ENCODE measurements around the gene SLC38A3. TPM values are rescaled to one million over a fixed set of nuclear protein-coding genes. Genes with fewer than 3 reads are reported as not detected.

The SLC38A3 gene
- polyA plus RNA-seq, 1 experiment, result 0.06 TPM

- no peak for DNase-seq (ENCODE audit: low read depth, low spot score)
- no peaks in the 10 kb centered on the region for H3K9me3 ChIP-seq (ENCODE audit: control insufficient read depth, insufficient read depth, low read length)
- TF ChIP-seq, protein P1, sequence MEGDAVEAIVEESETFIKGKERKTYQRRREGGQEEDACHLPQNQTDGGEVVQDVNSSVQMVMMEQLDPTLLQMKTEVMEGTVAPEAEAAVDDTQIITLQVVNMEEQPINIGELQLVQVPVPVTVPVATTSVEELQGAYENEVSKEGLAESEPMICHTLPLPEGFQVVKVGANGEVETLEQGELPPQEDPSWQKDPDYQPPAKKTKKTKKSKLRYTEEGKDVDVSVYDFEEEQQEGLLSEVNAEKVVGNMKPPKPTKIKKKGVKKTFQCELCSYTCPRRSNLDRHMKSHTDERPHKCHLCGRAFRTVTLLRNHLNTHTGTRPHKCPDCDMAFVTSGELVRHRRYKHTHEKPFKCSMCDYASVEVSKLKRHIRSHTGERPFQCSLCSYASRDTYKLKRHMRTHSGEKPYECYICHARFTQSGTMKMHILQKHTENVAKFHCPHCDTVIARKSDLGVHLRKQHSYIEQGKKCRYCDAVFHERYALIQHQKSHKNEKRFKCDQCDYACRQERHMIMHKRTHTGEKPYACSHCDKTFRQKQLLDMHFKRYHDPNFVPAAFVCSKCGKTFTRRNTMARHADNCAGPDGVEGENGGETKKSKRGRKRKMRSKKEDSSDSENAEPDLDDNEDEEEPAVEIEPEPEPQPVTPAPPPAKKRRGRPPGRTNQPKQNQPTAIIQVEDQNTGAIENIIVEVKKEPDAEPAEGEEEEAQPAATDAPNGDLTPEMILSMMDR (IDR thresholded peaks at IDR 0.05; ENCODE audit: low read depth, low read length), result no peak
- ChIA-PET POLR2A (interaction anchor here (0.6 kb wide), 1 partner anchor 47 kb away, joined by 3 read pairs; no protein-coding TSS in a partner anchor), CTCF (interaction anchor here (15.6 kb wide), 1 partner anchor 25 kb away, joined by 324 read pairs; the partner anchor contains the start of gene GNAT1)
- no peak overlapping the region for H3K27ac ChIP-seq (ENCODE audit: low read depth, low read length)
- no peak overlapping the region for H3K4me3 ChIP-seq (ENCODE audit: low read depth, low read length)
- peaks cover 15% of the 10 kb centered on the region for H3K27me3 ChIP-seq (ENCODE audit: control insufficient read depth, insufficient read depth, low read length)
Measured at GRCh38 chr3:50217681-50218080, 12.6 kb downstream of the SLC38A3 start.

DNA sequence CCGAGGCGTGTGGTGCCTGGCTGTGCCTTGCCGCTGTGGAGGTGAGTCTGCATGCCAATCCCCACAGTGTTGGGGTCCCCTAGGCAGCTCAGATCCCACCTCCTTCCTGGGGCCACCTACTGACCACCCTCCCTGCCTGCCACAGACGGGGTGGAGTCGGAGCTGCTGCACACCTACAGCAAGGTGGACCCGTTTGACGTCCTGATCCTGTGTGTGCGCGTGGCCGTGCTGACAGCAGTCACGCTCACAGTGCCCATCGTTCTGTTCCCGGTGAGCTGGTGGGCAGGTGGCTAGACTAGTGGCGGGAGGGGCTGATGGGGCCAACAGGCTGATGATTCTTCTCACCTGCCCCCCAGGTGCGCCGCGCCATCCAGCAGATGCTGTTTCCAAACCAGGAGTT, 13.4 kb downstream of the SLC38A3 start:
- no peaks in the 10 kb centered on the region for H3K9me3 ChIP-seq (ENCODE audit: control insufficient read depth, insufficient read depth, low read length)
- POLR2A ChIA-PET, result no interaction called here
- CTCF ChIA-PET, result interaction anchor here (0.6 to 15.6 kb wide), 2 partner anchors 8 to 26 kb away, joined by 3 to 324 read pairs; partner anchors contain the start of gene GNAT1
- no peak overlapping the region for H3K4me3 ChIP-seq (ENCODE audit: low read depth, low read length)
- H3K27ac ChIP-seq (ENCODE audit: low read depth, low read length), result no peak overlapping the region
- H3K27me3 ChIP-seq (ENCODE audit: control insufficient read depth, insufficient read depth, low read length), result peaks cover 18% of the 10 kb centered on the region
- no peak for DNase-seq (ENCODE audit: low read depth, low spot score)
- TF ChIP-seq, protein P1 (IDR thresholded peaks at IDR 0.05; ENCODE audit: low read depth, low read length), result no peak

DNA sequence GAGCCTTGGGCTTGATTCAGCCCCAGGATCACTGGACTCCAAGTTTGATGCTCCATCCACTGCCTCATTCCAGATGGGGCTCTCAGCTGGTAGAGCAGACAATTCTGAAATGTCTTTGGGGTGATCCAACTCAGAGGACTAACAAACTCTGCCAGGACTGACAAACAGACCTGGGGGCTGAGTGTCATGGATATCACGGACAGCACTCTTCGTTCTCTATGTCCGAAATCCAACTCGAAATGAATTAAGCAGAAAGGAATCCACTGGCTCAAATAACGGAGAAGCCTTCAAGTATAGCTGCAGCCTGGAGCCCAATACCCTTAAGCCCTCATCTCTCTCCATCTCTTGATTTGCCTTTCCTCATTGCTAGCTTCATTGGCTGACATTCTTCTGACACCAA, 14.2 kb downstream of the SLC38A3 start:
- H3K27me3 ChIP-seq (ENCODE audit: control insufficient read depth, insufficient read depth, low read length), result peaks cover 22% of the 10 kb centered on the region
- no peak for DNase-seq (ENCODE audit: low read depth, low spot score)
- H3K9me3 ChIP-seq (ENCODE audit: control insufficient read depth, insufficient read depth, low read length), result no peaks in the 10 kb centered on the region
- CTCF ChIA-PET, result interaction anchor here (0.7 to 15.6 kb wide), 3 partner anchors 11 to 27 kb away, joined by 3 to 324 read pairs (median 8); partner anchors contain the start of gene GNAT1
- POLR2A ChIA-PET, result no interaction called here
- H3K4me3 ChIP-seq (ENCODE audit: low read depth, low read length), result no peak overlapping the region
- no peak overlapping the region for H3K27ac ChIP-seq (ENCODE audit: low read depth, low read length)
- TF ChIP-seq, protein P1 (IDR thresholded peaks at IDR 0.05; ENCODE audit: low read depth, low read length), result no peak

GRCh38 chr3:50220109-50220508, 15.0 kb downstream of the SLC38A3 start:
- ChIA-PET CTCF (interaction anchor here (0.6 to 15.6 kb wide), 2 partner anchors 28 to 106 kb away, joined by 3 to 324 read pairs; partner anchors contain the start of gene GNAT1), POLR2A (no interaction called here)
- DNase-seq (ENCODE audit: low read depth, low spot score), result no peak
- Histone ChIP-seq H3K9me3 (ENCODE audit: control insufficient read depth, insufficient read depth, low read length) (no peaks in the 10 kb centered on the region), H3K4me3 (ENCODE audit: low read depth, low read length) (no peak overlapping the region), H3K27me3 (ENCODE audit: control insufficient read depth, insufficient read depth, low read length) (peaks cover 16% of the 10 kb centered on the region), H3K27ac (ENCODE audit: low read depth, low read length) (no peak overlapping the region)
- TF ChIP-seq, protein P1 (IDR thresholded peaks at IDR 0.05; ENCODE audit: low read depth, low read length), result no peak

GRCh38 chr3:50221051-50221410, 16.0 kb downstream of the SLC38A3 start:
- Histone ChIP-seq H3K4me3 (ENCODE audit: low read depth, low read length) (no peak overlapping the region), H3K9me3 (ENCODE audit: control insufficient read depth, insufficient read depth, low read length) (no peaks in the 10 kb centered on the region), H3K27ac (ENCODE audit: low read depth, low read length) (no peak overlapping the region), H3K27me3 (ENCODE audit: control insufficient read depth, insufficient read depth, low read length) (peaks cover 14% of the 10 kb centered on the region)
- TF ChIP-seq, protein P1 (IDR thresholded peaks at IDR 0.05; ENCODE audit: low read depth, low read length), result no peak
- CTCF ChIA-PET, result interaction anchor here (0.5 to 15.6 kb wide), 3 partner anchors 26 to 53 kb away, joined by 3 to 324 read pairs (median 3); partner anchors contain the start of gene GNAT1
- POLR2A ChIA-PET, result interaction anchor here (0.6 kb wide), 1 partner anchor 104 kb away, joined by 4 read pairs; no protein-coding TSS in a partner anchor
- no peak for DNase-seq (ENCODE audit: low read depth, low spot score)
